GM10248 (cell line): ENCODE data around the gene ASMT.
"Not testable (repeated sequence)": the region's sequence is repeated elsewhere in the genome, so short reads cannot be mapped to it uniquely, and the experiment has no call there.

Experiments used
- CTCF ChIA-PET: fragments of 300-600 bp; sonication (Branson Sonifier 250); formaldehyde crosslinking; extraction: SDS; loops from one replicate; lab custom pipeline; 2021; ENCODE audit warnings: antibody characterized with exemption; lab: Yijun Ruan, JAX
- POLR2A ChIA-PET: fragments of 350-650 bp; sonication (Branson Sonifier 250); formaldehyde crosslinking; extraction: SDS; loops from one replicate; lab custom pipeline; 2020; ENCODE audit warnings: antibody characterized with exemption; lab: Yijun Ruan, JAX
- DNase-seq: peaks from one replicate; pipeline ENCODE4 v3.0.0; 2012; ENCODE audit errors: extremely low spot score
- CTCF ChIP-seq: IDR thresholded peaks from 2 replicates; pipeline ENCODE4 v1.5.1; 2012; ENCODE audit warnings: mild to moderate bottlenecking, low read depth; ENCODE audit errors: extremely low read depth, missing control alignments, control extremely low read depth

ASMT gene

DNA sequence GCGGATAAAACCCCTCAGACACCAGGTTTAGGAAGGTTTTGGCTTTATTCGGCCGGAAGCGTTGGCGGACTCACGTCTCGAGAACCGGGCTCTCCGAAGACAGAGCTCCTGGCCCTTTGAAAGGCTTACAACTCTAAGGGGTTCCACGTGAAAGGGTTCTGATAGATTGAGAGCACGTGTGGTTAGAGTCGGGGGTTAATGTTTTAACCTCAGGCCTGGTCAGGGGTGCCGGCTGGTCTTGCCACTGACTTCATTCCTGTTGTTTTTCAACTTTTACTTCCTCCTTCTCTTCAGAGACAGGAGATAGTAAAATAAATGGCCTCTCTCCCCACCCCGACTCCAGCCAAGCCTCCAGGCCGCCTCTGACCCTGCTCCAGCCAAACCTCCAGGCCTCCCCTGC is 4.7 kb upstream of the ASMT start:
- ChIA-PET POLR2A (no interaction called here), CTCF (no interaction called here)
- TF ChIP-seq CTCF: no peak
- DNase-seq: no peak

GRCh38 chrX:1610736-1611135 is 4.1 kb upstream of the ASMT start:
- POLR2A ChIA-PET: no interaction called here

GRCh38 chrX:1612641-1613286 is 2.1 kb upstream of the ASMT start:
- POLR2A ChIA-PET: no interaction called here
- no peak for TF ChIP-seq CTCF
- CTCF ChIA-PET: no interaction called here
- DNase-seq: no peak

More at GRCh38 chrX:1610736-1611135, 4.1 kb upstream of the ASMT start:
- CTCF ChIA-PET: no interaction called here
- TF ChIP-seq CTCF: no peak
- DNase-seq: no peak

GRCh38 chrX:1618689-1619088 is 3.8 kb downstream of the ASMT start:
- ChIA-PET CTCF (no interaction called here), POLR2A (no interaction called here)
- TF ChIP-seq CTCF: no peak
- no peak for DNase-seq

GRCh38 chrX:1623691-1624090 is 8.8 kb downstream of the ASMT start:
- ChIA-PET POLR2A (no interaction called here), CTCF (no interaction called here)
- DNase-seq: no peak
- no peak for TF ChIP-seq CTCF

- DNase-seq, POLR2A ChIA-PET, CTCF ChIA-PET: not testable (repeated sequence)
These were observed 9.4 kb downstream of the ASMT start for GRCh38 chrX:1624158-1624860.

- CTCF ChIA-PET, DNase-seq, POLR2A ChIA-PET: not testable (repeated sequence)
These were observed 10.0 kb downstream of the ASMT start for GRCh38 chrX:1624861-1625215.
